Nucleus accumbens (tissue), 56 donors: ENCODE measurements around the gene RNF180.
A peak's percentile ranks its signal among the peaks of the same experiment; 100 is the strongest.
"Not testable (repeated sequence)": the region's sequence is repeated elsewhere in the genome, so short reads cannot be mapped to it uniquely, and the experiment has no call there.

Experiments
- DNase-seq, 56 donors: peaks; one replicate each; lab custom pipeline; 2025; lab: John Stamatoyannopoulos, UW

RNF180 gene

GRCh38 chr5:64344501-64344900 lies 178.9 kb downstream of the RNF180 start:
- DNase-seq: no peak

GRCh38 chr5:64347309-64347708 lies 181.7 kb downstream of the RNF180 start:
- DNase-seq: peak in 1 of 56 donors; percentile 1

- DNase-seq: no peak
Observed at GRCh38 chr5:64364426-64364825, 198.8 kb downstream of the RNF180 start.

GRCh38 chr5:64384765-64385164 lies 219.1 kb downstream of the RNF180 start:
- DNase-seq: no peak

- DNase-seq: no peak
Observed at GRCh38 chr5:64397552-64397951, 231.9 kb downstream of the RNF180 start.

GRCh38 chr5:64398735-64399134 lies 233.1 kb downstream of the RNF180 start:
- not testable (repeated sequence) for DNase-seq

GRCh38 chr5:64407103-64407825 lies 241.6 kb downstream of the RNF180 start:
- not testable (repeated sequence) for DNase-seq

- DNase-seq: no peak
Observed at GRCh38 chr5:64417390-64417789, 251.7 kb downstream of the RNF180 start.

GRCh38 chr5:64418013-64418412 lies 252.4 kb downstream of the RNF180 start:
- DNase-seq: no peak
